ENCODE data around the gene SPRR2G.

The SPRR2G gene

GRCh38 chr1:153178922-153179321, 28.2 kb upstream of the SPRR2G start:
- H3K4me3 ChIP-seq = no peak overlapping the region
- DNase-seq (ENCODE audit: low spot score) = no peak
- H3K27ac ChIP-seq = no peak overlapping the region
- TF ChIP-seq, protein P1, sequence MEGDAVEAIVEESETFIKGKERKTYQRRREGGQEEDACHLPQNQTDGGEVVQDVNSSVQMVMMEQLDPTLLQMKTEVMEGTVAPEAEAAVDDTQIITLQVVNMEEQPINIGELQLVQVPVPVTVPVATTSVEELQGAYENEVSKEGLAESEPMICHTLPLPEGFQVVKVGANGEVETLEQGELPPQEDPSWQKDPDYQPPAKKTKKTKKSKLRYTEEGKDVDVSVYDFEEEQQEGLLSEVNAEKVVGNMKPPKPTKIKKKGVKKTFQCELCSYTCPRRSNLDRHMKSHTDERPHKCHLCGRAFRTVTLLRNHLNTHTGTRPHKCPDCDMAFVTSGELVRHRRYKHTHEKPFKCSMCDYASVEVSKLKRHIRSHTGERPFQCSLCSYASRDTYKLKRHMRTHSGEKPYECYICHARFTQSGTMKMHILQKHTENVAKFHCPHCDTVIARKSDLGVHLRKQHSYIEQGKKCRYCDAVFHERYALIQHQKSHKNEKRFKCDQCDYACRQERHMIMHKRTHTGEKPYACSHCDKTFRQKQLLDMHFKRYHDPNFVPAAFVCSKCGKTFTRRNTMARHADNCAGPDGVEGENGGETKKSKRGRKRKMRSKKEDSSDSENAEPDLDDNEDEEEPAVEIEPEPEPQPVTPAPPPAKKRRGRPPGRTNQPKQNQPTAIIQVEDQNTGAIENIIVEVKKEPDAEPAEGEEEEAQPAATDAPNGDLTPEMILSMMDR (IDR thresholded peaks at IDR 0.05) = no peak

GRCh38 chr1:153174624-153175023, 23.9 kb upstream of the SPRR2G start:
- Histone ChIP-seq H3K4me3 (no peak overlapping the region), H3K27ac (no peak overlapping the region)
- no peak for DNase-seq (ENCODE audit: low spot score)
- TF ChIP-seq, protein P1 (IDR thresholded peaks at IDR 0.05) = no peak

DNA sequence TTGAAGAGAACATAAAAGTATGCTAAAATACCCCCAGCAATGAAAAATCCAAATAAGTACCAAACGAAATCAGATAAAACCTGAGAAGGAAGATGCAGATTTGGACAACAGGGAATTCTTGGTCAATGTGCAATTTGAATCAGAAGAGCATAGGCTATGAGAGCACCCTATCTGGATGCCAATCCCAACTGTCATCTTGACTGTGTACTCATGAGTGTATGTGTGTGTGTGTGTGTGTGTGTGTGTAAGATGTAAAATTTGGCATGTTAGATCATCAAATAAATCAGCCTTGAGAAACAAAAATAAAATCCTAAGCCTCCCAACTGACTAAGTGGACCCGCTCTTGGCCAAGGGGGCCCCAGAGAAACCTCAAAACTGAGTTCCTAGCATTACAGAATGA, 18.0 kb upstream of the SPRR2G start:
- H3K27ac ChIP-seq = no peak overlapping the region
- no peak for DNase-seq (ENCODE audit: low spot score)
- no peak overlapping the region for H3K4me3 ChIP-seq
- TF ChIP-seq, protein P1 (IDR thresholded peaks at IDR 0.05) = no peak

GRCh38 chr1:153155541-153155940, 4.9 kb upstream of the SPRR2G start:
- no peak overlapping the region for H3K27ac ChIP-seq
- H3K4me3 ChIP-seq = no peak overlapping the region
- DNase-seq (ENCODE audit: low spot score) = no peak
- TF ChIP-seq, protein P1 (IDR thresholded peaks at IDR 0.05) = no peak

- no peak for DNase-seq (ENCODE audit: low spot score)
- Histone ChIP-seq H3K4me3 (no peak overlapping the region), H3K27ac (no peak overlapping the region)
- TF ChIP-seq, protein P1 (IDR thresholded peaks at IDR 0.05) = no peak
Observed at GRCh38 chr1:153152481-153152880, 1.8 kb upstream of the SPRR2G start.

- Histone ChIP-seq H3K27ac (no peak overlapping the region), H3K4me3 (no peak overlapping the region)
- TF ChIP-seq, protein P1 (IDR thresholded peaks at IDR 0.05) = no peak
- DNase-seq (ENCODE audit: low spot score) = no peak
Observed at GRCh38 chr1:153141377-153141776, 9.3 kb downstream of the SPRR2G start.

- Histone ChIP-seq H3K27ac (no peak overlapping the region), H3K4me3 (no peak overlapping the region)
- no peak for DNase-seq (ENCODE audit: low spot score)
- TF ChIP-seq, protein P1 (IDR thresholded peaks at IDR 0.05) = no peak
Observed at GRCh38 chr1:153140484-153140883, 10.2 kb downstream of the SPRR2G start.

Data from coronary artery (tissue), 2 donors.